ENCODE measurements around the gene NRXN3.

The NRXN3 gene

DNA sequence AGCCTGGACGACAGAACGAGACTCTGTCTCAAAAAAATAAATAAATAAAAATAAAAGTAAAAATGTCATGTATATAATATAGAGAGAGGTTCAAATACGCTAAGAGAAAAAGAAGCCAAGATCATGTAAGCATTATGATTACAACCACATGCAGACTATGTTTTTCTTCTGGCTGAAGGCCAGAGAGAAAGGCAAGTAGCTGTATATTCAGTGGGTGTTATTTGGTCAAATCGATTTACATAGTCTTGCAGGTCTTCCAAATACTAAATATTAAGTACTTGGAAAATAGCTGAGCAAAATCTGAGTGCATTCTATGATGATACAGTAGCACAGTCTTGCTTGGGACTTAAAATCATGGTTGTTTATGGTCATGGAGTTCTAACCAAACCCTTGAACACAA is 1283.1 kb downstream of the NRXN3 start:
- no peak for DNase-seq

DNA sequence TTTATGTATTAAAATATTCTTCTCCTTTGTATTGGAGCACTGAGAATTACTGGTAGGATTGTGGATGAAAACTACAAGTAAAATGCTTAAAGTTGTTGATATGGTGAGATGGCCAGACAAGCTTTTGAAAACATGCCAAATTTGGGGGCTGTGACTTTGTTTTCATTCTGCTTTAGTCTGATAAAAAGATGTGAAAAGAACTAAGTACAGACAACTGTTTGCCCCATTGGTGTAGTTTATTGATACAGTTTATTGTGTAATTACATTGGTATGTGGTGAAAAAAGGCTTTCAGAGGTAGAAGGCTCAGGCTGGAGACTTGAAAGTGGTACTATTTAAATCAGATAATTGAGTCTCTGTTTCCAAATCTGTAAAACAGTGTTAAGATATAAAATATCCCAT is 1294.3 kb downstream of the NRXN3 start:
- no peak for DNase-seq

DNA sequence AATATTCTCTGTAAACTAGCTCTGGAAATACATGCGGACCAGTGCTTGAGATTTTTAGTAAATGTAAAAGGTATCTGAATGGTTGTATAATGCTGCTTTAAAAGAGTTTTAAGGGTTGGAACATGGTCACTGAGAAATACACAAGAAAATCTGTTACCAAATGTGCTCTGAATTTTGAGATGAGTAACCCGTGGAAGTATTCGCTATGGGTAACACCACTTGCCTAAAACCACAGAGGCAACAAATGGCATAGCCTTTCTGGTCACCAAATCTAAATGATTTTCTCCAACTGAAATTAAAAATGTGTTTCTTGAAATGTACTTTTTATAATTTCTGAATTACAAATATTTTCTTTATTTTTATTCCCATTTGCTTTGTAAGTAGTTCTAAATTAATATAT is 1295.5 kb downstream of the NRXN3 start:
- no peak for DNase-seq

DNA sequence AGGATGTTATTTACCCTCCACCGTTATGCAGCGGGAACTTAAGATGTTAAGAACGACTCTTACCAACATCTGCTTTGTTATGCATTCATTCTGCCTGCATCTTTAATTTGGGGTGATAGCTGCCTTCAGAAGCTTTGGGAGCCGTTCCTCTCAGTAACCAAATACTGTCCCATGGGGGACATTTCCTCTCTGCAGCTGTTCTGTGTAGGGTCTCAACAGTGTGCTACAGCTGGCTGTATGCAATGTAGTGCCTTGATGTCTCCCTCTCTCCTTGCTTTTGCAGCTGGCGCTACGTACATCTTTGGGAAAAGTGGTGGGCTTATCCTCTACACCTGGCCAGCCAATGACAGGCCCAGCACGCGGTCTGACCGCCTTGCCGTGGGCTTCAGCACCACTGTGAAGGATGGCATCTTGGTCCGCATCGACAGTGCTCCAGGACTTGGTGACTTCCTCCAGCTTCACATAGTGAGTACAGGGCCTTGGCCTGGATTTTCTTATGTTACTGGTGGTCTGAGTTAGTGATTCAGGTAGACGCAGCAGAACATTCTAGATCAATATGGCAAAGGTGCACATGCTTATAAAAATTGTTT is 1296.9 kb downstream of the NRXN3 start:
- DNase-seq, result no peak

DNA sequence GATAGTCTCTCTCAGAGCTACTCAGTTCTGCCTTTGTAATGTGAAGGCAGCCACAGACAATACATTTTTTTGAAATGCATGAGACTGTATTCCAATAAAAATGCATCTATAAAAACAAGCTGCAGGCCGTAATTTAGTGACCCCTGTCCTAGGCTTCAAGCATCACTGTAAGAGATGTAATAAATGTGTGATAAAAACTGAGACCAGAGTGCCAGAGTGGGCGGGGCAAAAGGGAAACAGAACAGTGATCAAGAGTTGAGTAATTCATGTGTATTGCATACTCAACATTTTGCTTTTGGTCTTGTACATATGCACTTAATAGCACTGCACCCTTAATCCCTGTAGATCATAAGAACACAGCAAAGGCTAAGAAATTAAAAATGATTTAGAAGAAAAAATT is 1297.7 kb downstream of the NRXN3 start:
- no peak for DNase-seq

DNA sequence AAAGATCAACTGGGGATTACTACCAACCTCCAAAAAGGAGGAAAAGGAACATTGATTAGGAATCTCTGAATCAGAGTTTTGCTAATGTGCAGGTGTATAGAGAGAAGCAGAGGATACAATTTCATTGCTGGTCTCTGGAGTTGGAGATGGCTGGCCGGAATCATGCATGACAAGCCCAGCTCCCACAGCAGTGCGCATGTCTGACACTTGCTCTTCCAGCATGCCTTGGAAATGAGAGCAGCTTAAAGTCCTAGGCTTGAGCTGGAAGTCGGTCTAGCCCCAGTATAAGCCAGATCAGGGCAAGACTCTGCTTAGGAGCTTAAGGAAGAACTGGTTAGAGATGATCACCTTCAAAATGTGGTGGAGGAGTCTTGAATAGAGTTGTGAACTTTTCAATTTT is 1298.3 kb downstream of the NRXN3 start:
- no peak for DNase-seq

DNA sequence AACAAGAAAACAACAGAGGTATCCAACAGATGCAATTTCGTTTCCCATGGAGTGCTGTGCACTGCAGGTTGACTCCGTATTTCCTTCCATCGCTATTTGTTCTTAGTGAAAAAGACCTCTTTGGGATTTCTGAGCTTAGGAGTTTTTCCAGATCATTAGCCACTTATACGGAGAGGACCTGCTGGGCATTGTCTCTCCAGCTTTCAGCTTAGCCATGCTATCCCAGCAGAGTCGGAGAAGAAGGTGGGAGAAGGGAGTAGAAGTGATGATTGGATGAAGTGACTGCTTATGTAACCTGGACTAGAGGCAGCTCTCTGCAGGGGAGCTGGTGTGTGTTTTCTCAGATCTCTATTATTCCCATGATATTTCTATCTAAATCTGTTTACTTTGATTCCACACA is 1303.5 kb downstream of the NRXN3 start:
- DNase-seq, result no peak

DNA sequence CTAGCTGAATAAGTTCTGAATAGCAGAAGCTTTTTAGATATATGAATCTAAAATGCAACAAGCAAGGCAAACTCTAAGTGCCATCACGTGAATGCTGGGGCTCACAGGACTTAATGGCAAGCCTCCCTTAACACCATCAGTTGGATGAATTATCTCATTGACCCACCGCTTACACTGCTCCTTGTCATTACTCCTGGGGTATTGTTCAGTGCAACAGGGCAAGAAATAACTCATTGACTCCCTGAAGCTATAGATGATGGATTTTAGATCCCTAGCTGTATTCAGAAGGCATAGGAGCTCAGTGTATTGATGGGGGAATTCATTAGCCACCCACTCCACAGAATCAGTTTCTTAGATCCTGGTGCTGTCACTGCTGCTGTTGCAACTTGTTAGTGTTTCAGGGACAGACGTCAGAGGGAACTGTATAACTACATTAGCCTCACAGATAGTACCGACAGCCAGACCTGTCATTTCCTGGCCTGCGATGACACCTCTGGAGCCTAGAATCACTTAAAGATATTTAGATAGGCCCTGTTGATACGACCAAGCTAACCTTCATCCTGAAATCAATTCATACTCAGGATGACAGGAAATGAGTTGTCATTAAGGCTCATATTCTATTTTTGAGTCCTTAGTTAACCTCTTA is 1305.8 kb downstream of the NRXN3 start:
- no peak for DNase-seq

DNA sequence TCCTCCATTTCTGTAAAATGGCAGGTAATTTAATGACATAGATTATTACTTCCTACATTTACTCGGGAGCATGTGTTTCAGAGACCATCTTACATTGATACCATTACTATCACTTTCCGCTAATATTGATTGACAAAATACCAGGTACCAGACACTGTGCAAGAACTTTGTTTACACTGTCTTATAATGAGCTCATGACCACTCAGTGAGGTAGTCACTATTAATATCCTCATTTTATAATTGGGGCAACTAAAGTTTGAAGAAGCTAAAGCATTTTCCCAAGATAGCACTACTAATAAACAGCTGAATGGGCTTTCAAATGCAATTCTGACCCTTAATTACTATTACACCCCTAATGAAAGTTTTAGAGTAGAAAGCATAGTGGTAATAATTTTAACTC is 1306.4 kb downstream of the NRXN3 start:
- no peak for DNase-seq

DNA sequence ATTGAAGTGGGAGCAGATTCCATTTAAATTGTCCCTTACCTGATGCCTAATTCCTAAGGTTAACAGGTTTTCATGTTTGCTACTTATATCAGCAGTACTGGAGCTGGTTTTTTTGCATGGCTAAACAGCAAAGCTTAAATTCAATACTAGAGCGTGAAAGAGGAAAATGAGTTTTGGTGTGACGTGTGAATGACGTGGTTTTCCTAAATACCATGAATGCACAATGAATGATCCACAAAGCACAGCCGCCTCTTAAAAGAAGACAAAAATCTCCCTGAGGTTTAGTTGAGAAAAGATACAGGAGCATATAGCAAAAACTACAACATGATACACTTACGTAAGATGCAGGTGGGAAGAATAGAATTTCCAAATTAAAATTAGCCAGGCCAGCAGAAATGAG is 1310.0 kb downstream of the NRXN3 start:
- DNase-seq, result no peak

DNA sequence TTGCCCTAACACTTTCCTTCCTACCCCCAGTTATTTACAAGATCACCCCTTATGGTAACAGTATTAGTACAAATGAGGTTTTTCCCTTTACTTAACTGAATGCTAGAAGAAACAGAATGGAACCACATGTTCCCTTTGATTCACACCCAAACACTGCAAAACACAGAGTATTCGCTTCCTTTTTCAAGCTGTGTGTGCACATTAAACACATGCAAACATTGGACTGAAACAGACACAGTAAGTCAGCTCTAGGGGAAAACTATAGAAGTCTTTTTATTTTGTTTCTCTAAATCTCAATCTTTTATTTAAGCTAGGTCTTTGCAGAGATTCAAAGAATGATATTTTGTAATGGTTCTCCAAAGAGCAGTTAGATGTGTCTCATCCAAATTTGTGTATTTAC is 1312.7 kb downstream of the NRXN3 start:
- no peak for DNase-seq

DNA sequence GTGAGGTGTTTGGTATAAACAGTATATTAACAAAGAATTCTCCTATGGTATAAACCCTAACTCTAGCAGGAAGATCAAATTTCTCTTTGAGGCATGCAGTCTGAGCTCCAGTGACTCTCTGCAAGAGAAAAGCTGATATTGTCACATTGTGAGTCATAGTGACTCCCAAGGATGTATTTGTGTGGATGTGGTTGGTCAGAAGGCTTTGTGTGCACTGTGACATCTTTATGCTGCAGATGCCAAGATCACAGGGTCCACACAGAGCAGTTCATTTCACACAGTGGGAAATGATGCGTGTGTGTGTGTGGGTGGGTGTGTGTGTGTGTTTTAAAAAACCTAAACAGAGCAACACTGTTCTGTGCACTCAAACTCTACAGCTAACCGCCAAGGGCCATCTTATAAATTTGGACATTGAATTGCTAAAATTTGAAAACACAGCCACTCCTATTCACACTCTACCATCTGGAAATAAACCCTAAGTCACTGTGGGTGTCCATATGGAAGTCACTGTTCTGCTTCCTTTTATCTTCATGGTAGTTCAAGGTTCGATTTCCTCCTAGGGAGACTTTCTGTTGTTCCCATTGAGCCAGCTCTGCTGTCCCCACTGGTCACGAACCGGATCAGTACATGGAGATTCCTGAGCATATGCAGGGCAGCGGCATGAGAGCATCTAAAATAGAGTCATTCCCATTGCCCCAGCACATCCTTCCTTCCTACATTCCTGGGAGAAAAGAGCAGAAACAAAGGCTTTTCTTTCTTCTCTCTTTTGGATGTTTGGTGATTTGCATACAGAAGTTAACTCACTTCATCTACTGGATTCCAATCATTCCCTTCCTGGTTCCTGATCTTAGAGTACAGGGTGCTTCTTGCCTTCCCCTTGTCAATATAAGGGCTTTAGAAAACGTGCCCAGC is 1313.6 kb downstream of the NRXN3 start:
- DNase-seq, result no peak

DNA sequence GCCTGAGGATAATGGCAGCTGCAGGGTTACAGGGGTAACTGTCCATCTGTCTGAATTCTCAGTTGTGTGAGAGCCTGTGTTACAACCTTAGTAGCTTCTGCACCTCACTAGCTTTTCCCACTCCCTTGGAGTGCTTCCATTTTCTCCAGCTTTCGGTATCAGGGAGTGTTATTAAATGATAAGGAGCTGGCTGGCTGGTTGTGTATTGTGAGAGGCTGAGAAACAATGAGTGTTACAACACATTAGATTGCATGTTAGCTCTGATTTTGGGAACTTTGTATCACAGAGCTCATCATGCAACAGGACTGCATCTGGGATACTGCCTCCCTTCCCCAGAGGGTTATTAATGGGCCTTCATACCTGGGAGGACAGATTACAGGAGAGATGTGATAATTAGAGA is 1317.5 kb downstream of the NRXN3 start:
- DNase-seq, result no peak

DNA sequence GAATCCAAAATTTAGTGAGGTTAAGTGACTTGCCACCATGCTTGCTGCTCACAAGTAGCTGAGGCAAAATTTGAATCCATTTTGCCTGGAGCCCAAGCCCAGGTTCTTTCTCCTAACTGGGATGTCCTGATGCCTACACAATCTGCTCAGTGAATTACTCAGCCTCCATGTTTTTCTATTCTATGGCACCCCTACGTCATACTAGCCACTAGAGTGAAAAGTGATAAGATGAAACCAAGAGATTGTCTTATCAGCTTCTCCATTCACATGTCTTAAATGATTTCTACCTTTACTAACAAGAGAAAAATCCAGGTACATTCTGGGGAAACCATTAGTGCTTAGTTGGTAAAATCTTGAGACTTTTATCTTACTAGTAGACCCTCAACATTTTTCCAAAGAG is 1321.0 kb downstream of the NRXN3 start:
- DNase-seq, result no peak

DNA sequence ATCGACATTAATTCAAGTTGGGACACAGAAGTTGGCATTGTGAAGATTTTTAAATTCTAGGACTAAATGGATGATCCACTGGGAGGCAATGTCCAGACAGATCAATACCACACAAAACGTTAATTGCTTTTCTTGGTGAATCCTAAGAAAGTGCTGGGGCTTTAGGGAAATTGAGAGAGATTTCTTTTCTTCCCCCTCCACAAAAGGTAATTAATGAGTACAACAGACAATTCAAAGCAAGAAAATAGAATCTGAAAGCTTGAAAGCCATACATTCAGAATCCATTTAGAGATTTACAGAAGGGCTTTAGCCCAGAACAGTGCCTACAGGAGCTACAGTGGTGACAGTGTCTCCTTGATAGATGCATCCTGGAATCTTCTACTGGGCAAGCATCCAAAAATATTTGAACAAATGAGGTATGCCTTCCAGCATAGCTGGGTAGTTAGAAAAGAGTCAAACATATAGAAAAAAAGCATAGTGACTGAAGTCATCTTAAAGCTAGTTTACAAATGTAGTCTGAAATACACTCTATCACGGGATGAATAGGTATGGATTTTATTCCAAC is 1323.0 kb downstream of the NRXN3 start:
- no peak for DNase-seq

DNA sequence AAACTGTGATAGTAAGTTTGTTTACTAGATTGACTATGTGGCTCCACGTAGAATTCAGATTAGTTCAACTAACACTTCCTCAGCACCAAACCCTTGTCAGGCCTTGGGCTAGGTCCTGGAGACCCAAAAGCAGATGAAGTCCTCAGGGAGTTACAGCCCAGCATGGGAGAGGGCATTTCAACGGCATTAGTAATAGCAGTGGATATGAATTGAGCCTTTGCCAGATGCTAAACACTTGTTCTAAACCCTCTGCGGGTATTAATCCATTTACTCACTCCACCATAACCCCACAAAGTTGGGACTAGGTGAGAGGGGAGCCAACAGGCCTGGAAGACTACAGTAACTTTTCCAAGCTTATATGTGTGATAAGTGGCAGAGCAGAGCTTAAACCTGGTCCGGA is 1326.5 kb downstream of the NRXN3 start:
- DNase-seq, result no peak

DNA sequence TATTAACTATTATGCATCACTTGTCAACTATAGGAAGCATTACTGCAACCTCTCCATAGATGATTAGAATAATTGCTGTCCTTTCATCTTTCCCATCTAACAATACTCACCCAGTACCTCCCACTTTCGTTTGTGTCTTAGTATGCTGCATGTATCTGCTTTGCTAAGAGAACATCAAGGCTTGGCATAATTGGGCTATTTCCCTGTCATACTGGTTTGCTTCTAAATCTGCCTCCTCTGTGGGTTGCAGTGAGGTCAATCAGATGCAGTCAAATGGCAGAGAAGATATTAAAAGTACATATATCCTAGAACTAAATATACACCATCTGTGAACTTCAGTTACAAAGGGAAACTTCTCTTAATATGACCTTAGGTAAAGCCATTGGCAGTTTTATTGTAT is 1330.3 kb downstream of the NRXN3 start:
- DNase-seq, result no peak

DNA sequence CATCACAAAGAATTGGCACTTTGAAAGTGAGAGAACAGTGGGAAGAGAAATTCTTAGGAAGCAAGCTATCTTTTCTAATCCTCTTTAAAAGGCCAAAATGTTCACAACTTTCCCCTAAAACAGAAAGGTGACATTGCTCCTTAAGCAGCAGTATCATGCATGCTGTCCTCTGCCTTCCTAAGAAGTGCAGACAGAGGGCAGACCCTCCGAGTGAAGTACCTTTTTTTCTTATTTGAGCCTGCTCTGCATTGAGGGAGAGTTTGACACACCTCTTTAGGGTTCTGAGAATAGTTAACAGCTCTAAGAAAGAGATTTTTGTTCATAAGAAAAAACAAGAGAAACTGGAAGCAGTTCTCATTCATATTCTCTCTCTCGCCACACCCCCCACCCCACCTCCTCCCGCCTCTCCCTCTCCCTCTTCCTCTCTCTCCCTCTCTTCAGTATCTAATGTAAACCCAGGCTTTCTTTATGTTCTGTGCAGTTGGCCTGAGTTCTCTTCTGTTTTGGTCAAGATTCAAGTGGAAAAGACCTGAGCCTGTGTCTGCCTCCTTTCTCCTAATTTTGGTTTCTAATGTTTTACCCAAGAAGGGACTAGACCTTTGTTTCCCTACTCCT is 1332.1 kb downstream of the NRXN3 start:
- DNase-seq, result no peak

DNA sequence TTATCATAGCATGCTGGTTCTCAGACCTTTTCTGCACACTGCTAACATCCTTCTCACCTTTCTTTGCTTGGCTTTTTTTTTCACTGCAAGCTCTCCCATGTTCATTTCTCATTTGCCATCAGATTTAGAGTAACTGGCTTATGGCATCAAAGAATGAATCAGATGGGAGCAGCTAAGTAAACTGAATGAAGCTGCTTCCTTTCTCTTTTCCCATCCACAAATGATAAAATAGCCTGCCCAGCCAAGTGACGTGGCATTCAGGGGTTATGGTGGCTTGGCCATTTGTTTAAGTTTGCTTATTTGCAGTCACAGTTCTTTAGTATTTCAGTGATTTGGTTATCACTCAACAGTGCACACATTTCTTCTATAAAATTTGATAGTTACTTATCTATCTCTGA is 1332.6 kb downstream of the NRXN3 start:
- DNase-seq, result no peak

DNA sequence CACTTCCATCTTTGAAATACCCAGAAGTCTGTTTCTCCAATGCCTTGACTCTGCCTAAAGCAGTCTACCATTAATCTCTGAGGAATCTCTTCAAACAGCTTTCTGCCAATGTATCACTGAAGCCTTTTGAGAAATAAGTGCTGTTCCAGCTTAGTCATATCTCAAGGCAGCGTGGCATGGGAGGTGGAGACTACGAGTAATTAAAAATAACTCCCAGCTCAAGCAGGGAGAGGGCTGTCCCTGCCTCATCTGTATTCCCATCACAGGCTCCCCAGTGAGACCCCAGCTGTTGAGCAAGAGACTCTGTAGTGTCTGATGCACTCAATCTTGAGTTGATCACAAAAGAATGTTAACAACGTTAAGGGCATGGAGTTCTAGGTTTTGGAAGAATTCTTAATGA is 1340.5 kb downstream of the NRXN3 start:
- DNase-seq, result no peak

DNA sequence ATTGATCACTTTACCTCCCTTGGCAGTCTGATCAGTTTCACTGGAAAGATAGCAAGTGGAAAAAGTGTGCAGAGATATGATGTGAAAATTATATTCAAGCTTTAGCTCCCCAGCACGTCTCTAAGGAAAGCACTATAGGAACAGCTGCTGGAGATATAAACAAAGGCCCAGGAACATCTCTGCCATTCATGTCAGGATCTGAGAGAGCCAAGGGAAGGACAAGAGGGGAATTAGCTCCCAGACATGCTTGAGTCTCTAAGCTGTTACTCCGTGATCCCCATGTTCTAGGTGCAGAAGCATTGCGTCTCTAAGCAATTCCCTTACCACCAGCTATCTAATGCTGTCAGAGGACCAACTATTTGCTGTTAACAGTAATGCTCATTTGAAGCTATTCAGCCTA is 1341.0 kb downstream of the NRXN3 start:
- DNase-seq, result no peak

DNA sequence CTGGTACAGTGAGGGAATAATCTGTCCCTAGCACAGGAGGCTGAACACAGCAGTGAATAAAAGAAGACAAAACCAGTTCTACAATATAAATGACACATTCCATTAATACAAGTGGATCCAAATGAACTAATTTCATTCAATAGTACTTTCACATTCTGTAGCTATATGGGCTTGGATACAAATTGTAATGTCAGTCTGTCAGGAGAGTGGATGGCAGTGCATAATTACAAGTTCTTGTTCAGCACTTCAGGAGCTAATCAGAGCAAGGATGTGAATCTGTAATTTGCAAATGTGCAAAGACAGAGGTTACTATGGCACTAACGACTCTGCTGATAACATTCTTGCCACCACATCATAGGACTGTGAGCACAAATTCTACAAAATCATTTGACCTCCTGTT is 1343.3 kb downstream of the NRXN3 start:
- DNase-seq, result no peak

DNA sequence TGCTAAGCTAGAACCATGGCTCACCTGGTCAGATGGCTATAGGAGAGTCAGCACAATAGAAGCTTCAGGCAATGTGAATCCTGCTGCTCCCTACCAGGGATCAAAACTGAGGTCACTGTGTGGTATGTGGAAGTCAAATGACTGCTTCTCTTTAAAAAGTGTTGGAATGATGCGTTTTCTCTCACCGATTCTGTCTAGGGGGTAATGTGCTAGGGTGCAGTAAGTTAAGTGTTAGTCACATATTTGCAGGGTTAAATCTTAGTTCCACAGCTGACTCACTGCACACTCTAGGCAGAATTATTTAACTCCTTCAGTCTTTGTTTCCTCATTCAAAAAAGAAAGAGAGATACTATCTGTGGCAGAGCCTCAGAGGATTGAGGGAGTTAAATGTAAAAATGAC is 1344.5 kb downstream of the NRXN3 start:
- DNase-seq, result no peak

DNA sequence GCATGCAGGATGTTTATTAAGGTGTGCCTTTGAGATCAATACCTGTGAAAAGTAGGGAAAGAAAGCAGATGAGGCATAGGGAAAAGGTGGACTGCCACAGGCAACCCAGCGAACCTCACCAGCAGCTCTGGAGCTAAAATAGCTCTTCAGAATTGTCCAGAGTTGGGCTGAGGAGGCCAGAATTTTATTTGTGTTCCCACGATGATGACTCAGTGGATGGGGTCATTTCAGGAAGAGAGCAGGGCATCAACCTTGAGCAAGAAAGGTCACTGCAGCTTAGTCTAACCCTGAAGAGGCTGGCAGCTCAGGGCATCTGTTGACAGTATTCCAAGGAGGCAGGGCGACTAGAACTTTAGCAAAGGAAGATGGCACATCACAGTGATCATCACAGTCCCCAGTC is 1345.0 kb downstream of the NRXN3 start:
- DNase-seq, result no peak

Measured in NCI-H1105 (cell line).